H1 (cell line): ENCODE data around the gene ING5. TPM values are rescaled to one million over a fixed set of nuclear protein-coding genes. Genes with fewer than 3 reads are reported as not detected.

Source experiments
- BCL11A ChIP-seq, 2 experiments: IDR thresholded peaks; one replicate each; pipeline ENCODE4 v1.6.1; 2011; ENCODE audit warnings: low read depth in 2 of 2, low read length in 2 of 2, mild to moderate bottlenecking in 2 of 2
- CEBPB ChIP-seq: IDR thresholded peaks from 2 replicates; pipeline ENCODE4 v1.6.1; 2012; ENCODE audit warnings: low read depth, low read length
- CHD7 ChIP-seq: fragments of 300-600 bp; sonication (generic); IDR thresholded peaks from 2 replicates; pipeline ENCODE4 v1.7.1; 2012; ENCODE audit warnings: low read length, moderate library complexity, mild to moderate bottlenecking, inconsistent platforms; ENCODE audit not compliant: insufficient replicate concordance
- EGR1 ChIP-seq: IDR thresholded peaks from 2 replicates; pipeline ENCODE4 v1.6.1; 2011; ENCODE audit warnings: low read depth, low read length, borderline replicate concordance
- RAD21 ChIP-seq, 2 experiments: IDR thresholded peaks in 1 of 2; conservative IDR thresholded peaks in 1 of 2; 2 replicates each; pipeline ENCODE4 v1.6.1; 2011; ENCODE audit warnings: low read depth in 2 of 2, low read length in 2 of 2, improper control_type of control experiment in 1 of 2, inconsistent platforms in 1 of 2, mild to moderate bottlenecking in 1 of 2, moderate library complexity in 1 of 2
- USF2 ChIP-seq: IDR thresholded peaks from 2 replicates; pipeline ENCODE4 v1.6.1; 2011; ENCODE audit warnings: low read length, improper control_type of control experiment
- polyA plus RNA-seq, 7 experiments: library from polyadenylated mRNA; depleted of rRNA in 3 of 7; stranded (reverse) in 5 of 7; unstranded in 2 of 7; fragments of >200 nt in 5 of 7; fragments of 200-250 nt in 2 of 7; gene quantifications; 1 replicate in 5 of 7; 2 replicates in 1 of 7; 4 replicates in 1 of 7; pipeline versions ENCODE4 v1.2.1 to v1.2.3, GENCODE V29; 2011 to 2013; ENCODE audit warnings: missing spikeins in 2 of 7, mixed read lengths in 2 of 7
- total RNA-seq: library from RNA; stranded (reverse); fragmentation: NEBNext Ultra II Directional; extraction: Animal tissue kit (Norgen Biotek cat#: 25700); gene quantifications from 2 replicates; pipeline ENCODE4 v1.2.1, GENCODE V29; 2021

Gene ING5
- total and polyA plus RNA-seq, 2 of the 8 experiments (the other 6 are each of a cell fraction or from before 2014, with no cell fraction given) = 41.5 to 47.4 TPM

- TF ChIP-seq CHD7 (no peak), CEBPB (no peak), RAD21 (IDR thresholded peaks at IDR 0.05 in 1 of 2, conservative IDR thresholded peaks at IDR 0.05 in 1 of 2; ENCODE audit: low read depth in 2 of 2, low read length in 2 of 2) (no peak), BCL11A (IDR thresholded peaks at IDR 0.05; ENCODE audit: low read depth in 2 of 2, low read length in 2 of 2) (no peak), USF2 (no peak), EGR1 (no peak)
Observed at GRCh38 chr2:241776336-241777169, 74.7 kb downstream of the ING5 start, which contains the start of gene GAL3ST2 (continued).
